PFSK-1 (cell line): ENCODE measurements around the gene CNOT4.

ENCODE experiments used
- FOXP2 ChIP-seq: optimal IDR thresholded peaks from 2 replicates; pipeline ENCODE3; 2011; ENCODE audit warnings: borderline replicate concordance, control low read depth, inconsistent platforms; ENCODE audit not compliant: insufficient read depth; ENCODE audit errors: extremely low read length, extremely low read depth
- POLR2AphosphoS5 ChIP-seq: IDR thresholded peaks from 2 replicates; pipeline ENCODE4 v1.6.1; 2012; ENCODE audit warnings: low read depth, mild to moderate bottlenecking, control low read depth, low read length, moderate library complexity
- REST ChIP-seq, 2 experiments: IDR thresholded peaks; 2 replicates each; pipeline versions ENCODE4 v1.6.1 to v1.8.0; 2011 to 2012; ENCODE audit warnings: low read depth in 2 of 2, low read length in 2 of 2, control low read depth in 1 of 2, inconsistent platforms in 1 of 2, mild to moderate bottlenecking in 1 of 2, moderate library complexity in 1 of 2; ENCODE audit not compliant: insufficient read depth in 1 of 2
- SIN3A ChIP-seq: IDR thresholded peaks from 2 replicates; pipeline ENCODE4 v1.6.1; 2012; ENCODE audit warnings: mild to moderate bottlenecking, low read length, moderate library complexity, borderline replicate concordance; ENCODE audit not compliant: insufficient read depth
- TAF1 ChIP-seq: IDR thresholded peaks from 2 replicates; pipeline ENCODE4 v1.6.1; 2012; ENCODE audit warnings: low read length, control low read depth, borderline replicate concordance; ENCODE audit not compliant: insufficient read depth

CNOT4 gene

GRCh38 chr7:135337506-135337905 is 172.4 kb downstream of the CNOT4 start:
- no peak for TF ChIP-seq SIN3A
- no peak for TF ChIP-seq REST (IDR thresholded peaks at IDR 0.05; ENCODE audit: insufficient read depth in 1 of 2, low read depth in 2 of 2, low read length in 2 of 2)
- TF ChIP-seq TAF1 = no peak
- TF ChIP-seq POLR2AphosphoS5 = no peak
- no peak for TF ChIP-seq FOXP2

GRCh38 chr7:135335628-135336139 is 174.2 kb downstream of the CNOT4 start:
- peak; percentile 90 to 95 for TF ChIP-seq REST (IDR thresholded peaks at IDR 0.05; ENCODE audit: insufficient read depth in 1 of 2, low read depth in 2 of 2, low read length in 2 of 2)
- no peak for TF ChIP-seq POLR2AphosphoS5
- TF ChIP-seq SIN3A = no peak
- TF ChIP-seq FOXP2 = no peak

- no peak for TF ChIP-seq FOXP2
- no peak for TF ChIP-seq POLR2AphosphoS5
- no peak for TF ChIP-seq TAF1
- TF ChIP-seq REST (IDR thresholded peaks at IDR 0.05; ENCODE audit: insufficient read depth in 1 of 2, low read depth in 2 of 2, low read length in 2 of 2) = no peak
- no peak for TF ChIP-seq SIN3A
Observed at GRCh38 chr7:135334830-135335543, 174.9 kb downstream of the CNOT4 start.

- no peak for TF ChIP-seq POLR2AphosphoS5
- no peak for TF ChIP-seq FOXP2
- TF ChIP-seq SIN3A = no peak
- TF ChIP-seq REST (IDR thresholded peaks at IDR 0.05; ENCODE audit: insufficient read depth in 1 of 2, low read depth in 2 of 2, low read length in 2 of 2) = no peak
- no peak for TF ChIP-seq TAF1
Observed at GRCh38 chr7:135333946-135334345, 176.0 kb downstream of the CNOT4 start.

DNA sequence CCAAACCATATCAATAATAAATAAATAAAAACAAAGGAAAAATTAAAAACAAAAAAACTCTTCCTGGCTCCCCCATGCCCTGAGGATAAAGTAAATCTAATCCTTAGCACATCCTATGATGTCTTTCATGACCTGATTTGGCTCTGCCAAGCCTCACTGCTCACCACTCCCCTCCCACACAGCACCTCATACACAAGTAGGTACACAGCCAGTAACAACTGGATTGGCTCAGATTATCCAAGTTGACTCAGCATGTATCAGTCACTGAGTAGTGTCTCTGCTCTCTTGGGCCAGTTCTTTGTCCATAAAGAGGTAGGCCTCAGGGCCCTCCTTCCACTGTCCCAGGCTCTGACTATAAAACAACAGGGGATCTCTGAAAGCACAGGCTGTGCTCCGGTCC is 176.7 kb downstream of the CNOT4 start:
- TF ChIP-seq POLR2AphosphoS5 (no peak), TAF1 (no peak), REST (IDR thresholded peaks at IDR 0.05; ENCODE audit: insufficient read depth in 1 of 2, low read depth in 2 of 2, low read length in 2 of 2) (no peak), FOXP2 (no peak), SIN3A (no peak)
